Activated naive CD8-positive, alpha-beta T cell treated with anti-CD3 and anti-CD28 coated beads, Interleukin-2, amount 10 ng/mL, durations not matched to agents 7 days and 5 days (primary cell): Measurements from ENCODE around the gene PSMC3IP. TPM values are rescaled to one million over a fixed set of nuclear protein-coding genes. Genes with fewer than 3 reads are reported as not detected.
"Not testable (repeated sequence)": the region's sequence is repeated elsewhere in the genome, so short reads cannot be mapped to it uniquely, and the experiment has no call there.

Experiments used
- ATAC-seq: fragments of 150-1000 bp; cut with Tn5 transposase; one replicate; pipeline ENCODE4 v1.10.0; 2021; ENCODE audit warnings: low read depth, moderate library complexity
- POLR2A ChIA-PET: fragments of 350-600 bp; sonication (Branson Sonifier 250); formaldehyde crosslinking; loops from one replicate; lab custom pipeline; 2021; ENCODE audit warnings: antibody characterized with exemption; lab: Charles Lee
- DNase-seq: peaks from one replicate; pipeline ENCODE4 v3.0.0; 2021
- H3K27ac Mint-ChIP-seq: one replicate; pipeline ENCODE4 v1.8.0; 2022; ENCODE audit warnings: mild to moderate bottlenecking, mixed read lengths
- H3K27me3 Mint-ChIP-seq: one replicate; pipeline ENCODE4 v1.8.0; 2022; ENCODE audit warnings: mild to moderate bottlenecking, moderate library complexity, mixed read lengths
- H3K36me3 Mint-ChIP-seq: one replicate; pipeline ENCODE4 v1.8.0; 2021; ENCODE audit warnings: mild to moderate bottlenecking, mixed read lengths
- H3K4me1 Mint-ChIP-seq: one replicate; pipeline ENCODE4 v1.8.0; 2021; ENCODE audit warnings: mixed read lengths
- H3K4me3 Mint-ChIP-seq: one replicate; pipeline ENCODE4 v1.8.0; 2022; ENCODE audit warnings: mild to moderate bottlenecking, moderate library complexity, mixed read lengths
- H3K9me3 Mint-ChIP-seq: one replicate; pipeline ENCODE4 v1.8.0; 2021; ENCODE audit warnings: mixed read lengths
- total RNA-seq, 2 experiments: library from RNA; stranded (reverse); gene quantifications; one replicate each; pipeline ENCODE4 v1.2.3, GENCODE V29; 2021

The PSMC3IP gene
- total RNA-seq, 2 experiments from 2014 or later: 15.9 to 16.9 TPM

DNA sequence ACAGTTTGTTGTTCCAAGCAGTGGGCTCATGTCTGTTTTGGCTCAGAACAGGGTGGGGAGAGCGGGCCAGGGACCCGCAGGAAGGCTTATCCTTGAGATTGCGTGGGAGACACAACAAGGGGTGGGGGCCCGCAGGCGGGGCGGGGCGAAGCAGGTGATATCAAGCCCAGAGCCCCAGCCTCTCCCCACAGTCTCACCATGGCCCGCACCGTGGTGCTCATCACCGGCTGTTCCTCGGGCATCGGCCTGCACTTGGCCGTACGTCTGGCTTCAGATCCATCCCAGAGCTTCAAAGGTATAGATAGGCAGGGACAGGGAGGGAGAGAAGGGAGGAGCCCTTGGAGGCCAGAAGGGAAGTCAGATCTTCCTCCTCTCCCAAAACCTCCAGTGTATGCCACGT lies 24.8 kb downstream of the PSMC3IP start, which contains the start of gene HSD17B1:
Gene HSD17B1, plus strand, starts transcription at position 188 of the 400 bp plus-strand sequence. Its CDS starts 11 bp downstream, at position 199.
- POLR2A ChIA-PET: interaction anchor here (2.8 kb wide), 1 partner anchor 12 kb away, joined by 19 read pairs; no protein-coding TSS in a partner anchor
- H3K9me3 Mint-ChIP-seq, H3K27me3 Mint-ChIP-seq, ATAC-seq, H3K36me3 Mint-ChIP-seq, DNase-seq: not testable (repeated sequence)
- H3K4me3 Mint-ChIP-seq: peak within 1 kb of the TSS; percentile 94
- H3K4me1 Mint-ChIP-seq: peaks cover 20% of the 10 kb centered on the region
- H3K27ac Mint-ChIP-seq: peak within 1 kb of the TSS; percentile 6

DNA sequence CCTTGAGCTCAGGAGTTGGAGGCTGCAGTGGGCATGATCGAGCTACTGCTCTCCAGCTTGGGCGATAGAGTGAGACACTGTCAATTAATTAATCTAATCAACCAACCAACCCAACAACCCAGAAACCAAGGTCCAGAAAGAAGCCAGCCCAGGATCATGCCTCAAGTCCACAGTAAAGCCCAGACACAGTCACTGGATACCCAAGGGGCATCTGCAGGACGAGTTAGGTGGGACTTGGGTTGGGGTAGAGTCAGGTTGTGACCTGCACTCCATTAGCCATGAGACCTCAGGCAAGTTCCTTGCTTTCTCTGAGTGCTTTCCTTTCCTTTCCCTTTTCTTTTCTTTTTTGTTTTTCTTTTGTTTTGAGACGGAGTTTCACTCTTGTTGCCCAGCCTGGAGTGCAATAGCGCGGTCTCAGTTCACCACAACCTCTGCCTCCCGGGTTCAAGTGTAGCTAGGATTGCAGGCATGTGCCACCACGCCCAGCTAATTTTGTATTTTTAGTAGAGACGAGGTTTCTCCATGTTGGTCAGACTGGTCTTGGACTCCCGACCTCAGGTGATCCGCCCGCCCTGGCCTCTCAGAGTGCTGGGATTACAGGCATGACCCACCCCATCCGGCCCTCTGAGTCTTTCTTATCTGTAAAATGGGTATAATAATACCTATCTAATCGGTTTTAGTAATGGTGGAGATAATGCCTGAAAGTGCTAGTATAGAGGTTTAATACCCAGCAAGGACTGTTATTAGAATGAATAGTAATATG lies 28.4 kb downstream of the PSMC3IP start:
- no peaks in the 10 kb centered on the region for H3K27me3 Mint-ChIP-seq
- H3K36me3 Mint-ChIP-seq: peaks cover 5% of the 10 kb centered on the region
- H3K4me1 Mint-ChIP-seq: peaks cover 15% of the 10 kb centered on the region
- no peak for DNase-seq
- no peak for ATAC-seq
- H3K9me3 Mint-ChIP-seq: no peaks in the 10 kb centered on the region
- H3K4me3 Mint-ChIP-seq: peak overlapping the region; percentile 14
- POLR2A ChIA-PET: interaction anchor here (0.8 to 2.4 kb wide), 3 partner anchors 13 to 249 kb away, joined by 3 to 13 read pairs (median 3); partner anchors contain the start of genes NAGLU and PSMC3IP
- H3K27ac Mint-ChIP-seq: no peak overlapping the region

DNA sequence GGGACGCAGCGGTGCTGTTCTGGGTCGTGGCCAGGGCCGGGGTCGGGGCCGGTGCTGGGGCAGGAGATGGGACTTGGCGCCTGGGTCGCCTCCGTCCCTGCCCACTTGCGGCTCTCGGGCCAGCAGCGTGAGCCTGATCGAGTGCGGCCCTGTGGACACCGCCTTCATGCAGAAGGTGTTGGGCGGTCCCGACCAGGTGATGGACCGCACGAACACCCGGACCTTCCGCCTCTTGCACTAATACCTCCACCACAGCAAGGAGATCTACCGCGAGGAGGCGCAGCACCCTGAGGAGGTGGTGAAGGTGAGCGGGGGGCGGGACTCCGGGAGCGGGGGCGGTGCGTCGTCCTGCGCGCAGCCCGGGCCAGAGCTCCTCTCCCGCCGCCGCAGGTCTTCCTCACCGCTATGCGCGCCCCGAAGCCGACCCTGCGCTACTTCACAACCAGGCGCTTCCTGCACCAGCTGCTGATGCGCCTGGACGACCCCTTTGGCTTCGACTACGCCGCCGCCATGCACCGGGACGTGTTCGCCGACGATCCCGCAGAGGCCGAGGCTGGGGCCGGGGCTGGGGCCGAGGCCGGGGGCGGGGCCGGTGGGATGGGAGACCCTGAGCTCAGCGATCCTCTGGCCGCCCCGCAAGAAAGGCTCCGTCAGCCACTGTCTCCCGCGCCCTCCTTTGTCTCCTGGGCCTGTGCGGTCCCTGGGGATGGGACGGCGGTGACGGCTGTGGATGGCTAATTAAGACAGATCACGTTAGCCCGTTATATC lies 29.3 kb downstream of the PSMC3IP start:
- no peaks in the 10 kb centered on the region for H3K9me3 Mint-ChIP-seq
- ATAC-seq: peak; percentile 88
- peak overlapping the region; percentile 38 for H3K27ac Mint-ChIP-seq
- peak overlapping the region; percentile 48 for H3K4me3 Mint-ChIP-seq
- DNase-seq: peak; percentile 84
- H3K27me3 Mint-ChIP-seq: no peaks in the 10 kb centered on the region
- H3K4me1 Mint-ChIP-seq: peaks cover 11% of the 10 kb centered on the region
- POLR2A ChIA-PET: interaction anchor here (0.6 to 2.4 kb wide), 9 partner anchors 12 to 250 kb away, joined by 3 to 13 read pairs (median 3); partner anchors contain the start of genes MLX, NAGLU and PSMC3IP
- H3K36me3 Mint-ChIP-seq: peaks cover 7% of the 10 kb centered on the region

DNA sequence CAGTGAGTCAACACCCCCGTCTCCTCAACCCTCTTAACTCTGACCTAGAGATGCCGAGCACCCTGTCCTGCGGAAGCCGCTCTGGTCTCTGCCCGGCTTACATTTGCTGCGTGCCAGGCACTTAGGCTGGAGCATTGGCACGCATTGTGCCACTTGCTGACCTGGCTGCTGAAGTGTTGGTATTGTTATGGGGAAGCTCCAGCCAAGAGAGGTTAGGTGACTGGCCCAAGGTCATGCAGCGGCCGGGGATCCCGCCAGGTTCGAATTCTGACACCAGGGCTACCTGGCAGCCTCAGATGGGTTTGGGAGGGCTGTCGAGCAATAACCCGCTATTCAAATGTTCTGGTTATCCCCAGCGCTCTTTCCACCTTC lies 29.8 kb downstream of the PSMC3IP start:
- H3K4me1 Mint-ChIP-seq: peaks cover 11% of the 10 kb centered on the region
- H3K9me3 Mint-ChIP-seq: no peaks in the 10 kb centered on the region
- ATAC-seq: no peak
- H3K36me3 Mint-ChIP-seq: peaks cover 7% of the 10 kb centered on the region
- DNase-seq: no peak
- POLR2A ChIA-PET: interaction anchor here (0.7 to 2.4 kb wide), 6 partner anchors 11 to 238 kb away, joined by 3 to 13 read pairs (median 4); partner anchors contain the start of genes MLX and NAGLU
- no peak overlapping the region for H3K27ac Mint-ChIP-seq
- H3K4me3 Mint-ChIP-seq: peak overlapping the region; percentile 22
- no peaks in the 10 kb centered on the region for H3K27me3 Mint-ChIP-seq

DNA sequence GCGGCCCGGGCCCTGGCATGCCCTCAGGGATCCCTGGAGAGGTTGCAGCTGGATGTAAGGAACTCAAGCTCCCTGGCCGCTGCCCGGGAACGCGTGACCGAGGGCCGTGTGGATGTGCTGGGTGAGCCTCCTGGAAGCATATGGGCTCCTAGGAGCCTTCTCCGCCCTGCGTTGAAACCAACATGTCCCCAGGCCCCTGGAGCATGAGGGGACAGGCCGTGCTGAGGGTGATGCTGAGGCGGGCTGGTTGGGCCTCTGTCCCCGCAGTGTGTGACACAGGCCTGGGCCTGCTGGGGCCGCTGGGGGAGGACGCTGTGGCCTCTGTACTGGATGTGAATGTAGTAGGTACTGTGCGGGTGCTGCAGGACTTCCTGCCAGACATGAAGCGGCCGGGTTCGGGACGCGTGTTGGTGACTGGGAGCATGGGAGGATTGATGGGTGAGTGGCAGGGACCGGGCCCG lies 30.5 kb downstream of the PSMC3IP start:
- no peaks in the 10 kb centered on the region for H3K27me3 Mint-ChIP-seq
- H3K4me1 Mint-ChIP-seq: peaks cover 9% of the 10 kb centered on the region
- H3K4me3 Mint-ChIP-seq: peak overlapping the region; percentile 32
- H3K27ac Mint-ChIP-seq: no peak overlapping the region
- DNase-seq (no peak), ATAC-seq (no peak)
- H3K36me3 Mint-ChIP-seq: peaks cover 7% of the 10 kb centered on the region
- H3K9me3 Mint-ChIP-seq: no peaks in the 10 kb centered on the region
- POLR2A ChIA-PET: interaction anchor here (1.5 kb wide), 1 partner anchor 132 kb away, joined by 3 read pairs; no protein-coding TSS in a partner anchor

DNA sequence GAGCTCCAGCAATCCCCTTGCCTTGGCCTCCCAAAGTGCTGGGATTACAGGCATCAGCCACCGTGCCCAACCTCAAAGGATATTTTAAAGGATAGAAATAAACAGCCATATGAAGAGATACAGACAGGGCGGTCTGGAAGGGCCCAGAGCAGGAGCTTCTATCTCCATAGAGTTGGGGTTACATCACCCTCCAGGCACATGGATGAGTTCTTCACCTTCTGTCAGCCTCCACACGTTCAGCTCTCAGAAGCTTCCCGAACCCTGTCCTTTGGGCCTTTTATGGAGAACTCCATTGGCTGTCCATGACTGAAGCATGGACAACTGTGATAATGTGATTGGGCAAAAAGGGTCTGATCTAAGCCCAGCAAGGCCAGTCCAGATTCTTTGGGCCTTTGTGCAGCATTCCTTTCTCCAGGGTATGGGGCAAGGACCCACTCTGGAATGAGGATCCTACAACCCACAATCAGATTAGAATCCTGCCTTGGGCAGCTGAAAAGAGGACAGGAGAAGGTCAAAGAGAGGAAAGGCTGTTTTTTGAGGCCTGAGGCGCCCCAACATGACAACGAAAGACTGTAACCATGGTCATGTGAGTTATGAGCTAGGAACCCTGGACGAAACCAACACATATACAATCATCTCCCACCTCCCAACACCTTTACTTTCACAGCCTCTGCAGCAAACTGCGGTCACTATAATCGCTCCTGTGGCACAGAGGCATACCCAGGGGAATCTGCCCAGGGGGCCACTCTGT lies 31.6 kb downstream of the PSMC3IP start:
- H3K27me3 Mint-ChIP-seq, H3K27ac Mint-ChIP-seq, H3K4me3 Mint-ChIP-seq, H3K36me3 Mint-ChIP-seq, ATAC-seq, H3K9me3 Mint-ChIP-seq, DNase-seq, POLR2A ChIA-PET: not testable (repeated sequence)
- H3K4me1 Mint-ChIP-seq: peaks cover 19% of the 10 kb centered on the region

DNA sequence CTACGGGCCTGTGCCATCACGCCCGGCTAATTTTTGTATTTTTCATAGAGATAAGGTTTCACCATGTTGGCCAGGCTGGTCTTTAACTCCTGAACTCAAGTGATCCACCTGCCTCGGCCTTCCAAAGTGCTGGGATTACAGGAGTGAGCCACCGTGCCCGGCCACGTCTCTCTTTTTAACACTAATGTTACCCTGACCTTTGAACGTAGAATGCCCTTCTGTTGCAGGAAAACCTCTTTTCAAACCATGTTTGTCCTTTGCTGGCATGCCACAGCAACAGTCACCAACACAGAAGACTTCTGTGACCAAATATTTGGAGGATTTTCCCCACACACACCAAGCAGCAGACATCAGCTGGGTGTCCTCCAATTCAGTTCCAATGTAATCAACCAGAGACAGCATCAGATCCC lies 32.6 kb downstream of the PSMC3IP start:
- DNase-seq: no peak
- no peaks in the 10 kb centered on the region for H3K27me3 Mint-ChIP-seq
- no peak overlapping the region for H3K27ac Mint-ChIP-seq
- H3K4me3 Mint-ChIP-seq: no peak overlapping the region
- POLR2A ChIA-PET: no interaction called here
- ATAC-seq: no peak
- H3K4me1 Mint-ChIP-seq: peaks cover 25% of the 10 kb centered on the region
- H3K9me3 Mint-ChIP-seq: no peaks in the 10 kb centered on the region
- peaks cover 7% of the 10 kb centered on the region for H3K36me3 Mint-ChIP-seq

DNA sequence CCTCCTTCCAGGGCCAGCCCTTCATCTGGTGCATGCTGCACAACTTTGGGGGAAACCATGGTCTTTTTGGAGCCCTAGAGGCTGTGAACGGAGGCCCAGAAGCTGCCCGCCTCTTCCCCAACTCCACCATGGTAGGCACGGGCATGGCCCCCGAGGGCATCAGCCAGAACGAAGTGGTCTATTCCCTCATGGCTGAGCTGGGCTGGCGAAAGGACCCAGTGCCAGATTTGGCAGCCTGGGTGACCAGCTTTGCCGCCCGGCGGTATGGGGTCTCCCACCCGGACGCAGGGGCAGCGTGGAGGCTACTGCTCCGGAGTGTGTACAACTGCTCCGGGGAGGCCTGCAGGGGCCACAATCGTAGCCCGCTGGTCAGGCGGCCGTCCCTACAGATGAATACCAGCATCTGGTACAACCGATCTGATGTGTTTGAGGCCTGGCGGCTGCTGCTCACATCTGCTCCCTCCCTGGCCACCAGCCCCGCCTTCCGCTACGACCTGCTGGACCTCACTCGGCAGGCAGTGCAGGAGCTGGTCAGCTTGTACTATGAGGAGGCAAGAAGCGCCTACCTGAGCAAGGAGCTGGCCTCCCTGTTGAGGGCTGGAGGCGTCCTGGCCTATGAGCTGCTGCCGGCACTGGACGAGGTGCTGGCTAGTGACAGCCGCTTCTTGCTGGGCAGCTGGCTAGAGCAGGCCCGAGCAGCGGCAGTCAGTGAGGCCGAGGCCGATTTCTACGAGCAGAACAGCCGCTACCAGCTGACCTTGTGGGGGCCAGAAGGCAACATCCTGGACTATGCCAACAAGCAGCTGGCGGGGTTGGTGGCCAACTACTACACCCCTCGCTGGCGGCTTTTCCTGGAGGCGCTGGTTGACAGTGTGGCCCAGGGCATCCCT lies 34.1 kb downstream of the PSMC3IP start:
- H3K27me3 Mint-ChIP-seq: no peaks in the 10 kb centered on the region
- DNase-seq (no peak), ATAC-seq (no peak)
- POLR2A ChIA-PET: interaction anchor here (0.9 to 1.4 kb wide), 3 partner anchors 13 to 281 kb away, joined by 3 read pairs; partner anchors contain the start of genes BECN1 and MLX
- no peak overlapping the region for H3K27ac Mint-ChIP-seq
- H3K36me3 Mint-ChIP-seq: peaks cover 13% of the 10 kb centered on the region
- no peak overlapping the region for H3K4me3 Mint-ChIP-seq
- H3K4me1 Mint-ChIP-seq: peaks cover 26% of the 10 kb centered on the region
- H3K9me3 Mint-ChIP-seq: no peaks in the 10 kb centered on the region

DNA sequence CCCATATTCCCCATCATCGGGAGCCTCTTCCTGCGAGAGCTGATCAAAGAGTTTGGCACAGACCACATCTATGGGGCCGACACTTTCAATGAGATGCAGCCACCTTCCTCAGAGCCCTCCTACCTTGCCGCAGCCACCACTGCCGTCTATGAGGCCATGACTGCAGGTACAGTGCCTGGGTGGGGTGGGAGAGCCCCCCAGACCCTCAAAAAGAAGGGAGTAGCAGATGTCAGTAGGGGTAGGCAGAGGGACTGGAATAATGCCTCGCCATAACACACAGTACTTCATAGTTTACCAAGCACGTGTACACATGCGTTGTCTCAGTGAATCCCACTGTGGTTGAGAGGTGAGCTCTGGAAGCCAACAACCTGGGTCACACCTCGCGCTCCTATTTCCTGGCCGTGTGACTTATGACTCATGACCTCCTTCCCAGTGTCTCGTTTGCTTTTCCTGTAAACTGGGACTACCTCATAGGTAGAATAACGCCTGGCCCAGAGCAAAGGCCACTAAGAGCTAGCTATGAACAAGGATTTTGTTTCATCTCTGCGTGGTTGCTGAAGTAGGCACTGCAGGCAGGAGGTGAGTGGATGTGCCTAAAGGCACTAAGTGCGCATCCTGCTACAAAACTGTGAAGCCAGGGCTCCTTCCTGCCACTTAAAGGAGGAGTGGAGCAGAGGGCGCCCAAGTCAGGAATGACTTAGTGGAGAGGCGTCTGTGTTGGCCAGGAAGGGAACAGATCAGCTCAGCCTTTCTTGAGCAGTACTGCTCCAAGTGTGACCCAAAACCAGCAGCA lies 36.3 kb downstream of the PSMC3IP start:
- Mint-ChIP-seq H3K27me3 (no peaks in the 10 kb centered on the region), H3K9me3 (no peaks in the 10 kb centered on the region), H3K36me3 (peaks cover 16% of the 10 kb centered on the region), H3K4me3 (peak overlapping the region; percentile 78), H3K4me1 (peaks cover 32% of the 10 kb centered on the region), H3K27ac (peak overlapping the region; percentile 88)
- POLR2A ChIA-PET: interaction anchor here (0.7 to 2.1 kb wide), 9 partner anchors 9 to 826 kb away, joined by 3 to 19 read pairs (median 5); partner anchors contain the start of genes HSD17B1 and MLX
- ATAC-seq (peak; percentile 37), DNase-seq (peak; percentile 64)

DNA sequence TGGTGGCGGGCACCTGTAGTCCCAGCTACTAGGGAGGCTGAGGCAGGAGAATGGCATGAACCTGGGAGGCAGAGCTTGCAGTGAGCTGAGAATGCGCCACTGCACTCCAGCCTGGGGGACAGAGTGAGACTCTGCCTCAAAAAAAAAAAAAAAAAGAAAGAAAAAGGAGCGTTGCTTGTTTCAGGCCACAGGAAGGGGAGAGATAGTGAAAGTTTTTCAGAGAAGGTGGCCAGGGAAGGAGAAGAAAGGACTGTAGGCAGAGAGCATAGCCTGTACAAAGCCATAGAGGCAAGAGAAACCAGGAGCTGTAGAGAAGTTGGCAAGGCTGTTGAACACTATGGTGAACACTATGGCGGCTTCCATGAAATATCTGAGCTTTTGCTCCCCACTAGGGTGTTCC lies 37.0 kb downstream of the PSMC3IP start:
- not testable (repeated sequence) for H3K9me3 Mint-ChIP-seq, ATAC-seq, DNase-seq, H3K27me3 Mint-ChIP-seq
- peaks cover 17% of the 10 kb centered on the region for H3K36me3 Mint-ChIP-seq
- POLR2A ChIA-PET: interaction anchor here (0.7 to 2.1 kb wide), 8 partner anchors 9 to 827 kb away, joined by 3 to 19 read pairs (median 4); partner anchors contain the start of genes HSD17B1 and MLX
- peak overlapping the region; percentile 78 for H3K4me3 Mint-ChIP-seq
- H3K27ac Mint-ChIP-seq: peak overlapping the region; percentile 88
- peaks cover 34% of the 10 kb centered on the region for H3K4me1 Mint-ChIP-seq

DNA sequence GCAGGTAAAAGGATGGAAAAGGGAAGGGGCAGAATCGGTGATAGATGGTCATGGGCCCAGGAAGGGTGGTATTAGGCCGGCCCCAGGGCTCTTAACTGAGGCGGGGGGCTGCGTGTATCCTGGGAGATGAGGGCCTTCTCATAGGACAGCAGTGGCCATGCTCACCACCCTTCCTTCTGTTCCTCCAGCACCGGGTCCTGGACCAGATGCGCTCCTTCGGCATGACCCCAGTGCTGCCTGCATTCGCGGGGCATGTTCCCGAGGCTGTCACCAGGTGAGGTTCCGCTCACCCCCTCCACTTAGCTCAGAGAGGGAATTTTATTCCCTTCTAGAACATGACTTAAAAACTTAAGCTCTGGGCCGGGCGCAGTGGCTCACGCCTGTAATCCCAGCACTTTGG lies 39.0 kb downstream of the PSMC3IP start:
- POLR2A ChIA-PET: interaction anchor here (1.4 kb wide), 1 partner anchor 29 kb away, joined by 4 read pairs; no protein-coding TSS in a partner anchor
- Mint-ChIP-seq H3K4me1 (peaks cover 38% of the 10 kb centered on the region), H3K9me3 (no peaks in the 10 kb centered on the region), H3K4me3 (no peak overlapping the region), H3K27me3 (peaks cover 2% of the 10 kb centered on the region), H3K27ac (no peak overlapping the region), H3K36me3 (peaks cover 12% of the 10 kb centered on the region)
- DNase-seq (no peak), ATAC-seq (no peak)
